ENCODE data around the gene ADGRF3.
"Not testable (repeated sequence)": the region's sequence is repeated elsewhere in the genome, so short reads cannot be mapped to it uniquely, and the experiment has no call there.

The ADGRF3 gene

GRCh38 chr2:26276484-26277227, 69.9 kb downstream of the ADGRF3 start:
- DNase-seq, result no peak

- no peak for DNase-seq
Observed at GRCh38 chr2:26274058-26274613, 72.5 kb downstream of the ADGRF3 start.

- no peak for DNase-seq
Observed at GRCh38 chr2:26273501-26273900, 73.1 kb downstream of the ADGRF3 start.

GRCh38 chr2:26270373-26270772, 76.2 kb downstream of the ADGRF3 start:
- no peak for DNase-seq

GRCh38 chr2:26269571-26270158, 76.9 kb downstream of the ADGRF3 start:
- no peak for DNase-seq

GRCh38 chr2:26268670-26269385, 77.8 kb downstream of the ADGRF3 start:
- DNase-seq, result not testable (repeated sequence)

GRCh38 chr2:26268213-26268612, 78.4 kb downstream of the ADGRF3 start:
- no peak for DNase-seq

- DNase-seq, result not testable (repeated sequence)
Observed at GRCh38 chr2:26258836-26259235, 87.8 kb downstream of the ADGRF3 start.
